Peyer's patch (tissue), 4 donors: Measurements from ENCODE around the gene RAD18. TPM values are rescaled to one million over a fixed set of nuclear protein-coding genes. Genes with fewer than 3 reads are reported as not detected.

Source experiments
- DNase-seq, 3 donors: peaks; one replicate each; pipeline ENCODE4 v3.0.0-alpha.2; 2017 to 2019
- H3K27ac ChIP-seq, 4 donors: fragments of 200-600 bp; sonication (generic); one replicate each; pipeline ENCODE4 v1.5.1; 2016 to 2019
- H3K27me3 ChIP-seq, 2 donors: fragments of 200-600 bp; sonication (generic); one replicate each; pipeline ENCODE4 v1.5.1; 2019
- H3K36me3 ChIP-seq, 3 donors: fragments of 200-600 bp; sonication (generic); one replicate each; pipeline ENCODE4 v1.5.1; 2016 to 2019
- H3K4me1 ChIP-seq, 4 donors: fragments of 200-600 bp; sonication (generic); one replicate each; pipeline ENCODE4 v1.5.1; 2016 to 2019
- H3K4me3 ChIP-seq, 4 donors: fragments of 200-600 bp; sonication (generic); 1 replicate in 3 of 4; 2 replicates in 1 of 4; pipeline ENCODE4 v1.5.1; 2016 to 2019; ENCODE audit warnings: mild to moderate bottlenecking in 1 of 4
- H3K9me3 ChIP-seq, 4 donors: fragments of 200-600 bp; sonication (generic); one replicate each; pipeline ENCODE4 v1.5.1; 2016 to 2019; ENCODE audit warnings: mild to moderate bottlenecking in 1 of 4
- CTCF ChIP-seq, 6 experiments: fragments of 450-650 bp in 4 of 6; fragments of 200-600 bp in 2 of 6; sonication (generic) in 1 of 6; IDR thresholded peaks; one replicate each; pipeline ENCODE4 v1.5.1; 2017 to 2019; ENCODE audit warnings: antibody characterized with exemption in 6 of 6, mild to moderate bottlenecking in 3 of 6, moderate library complexity in 1 of 6
- POLR2A ChIP-seq, 2 donors: fragments of 450-650 bp; IDR thresholded peaks; one replicate each; pipeline ENCODE4 v1.5.1; 2017; ENCODE audit warnings: antibody characterized with exemption in 2 of 2, mild to moderate bottlenecking in 2 of 2, moderate library complexity in 2 of 2
- total RNA-seq, 4 donors: library from RNA; depleted of rRNA; stranded (reverse); fragments of >200 nt; gene quantifications; one replicate each; pipeline ENCODE4 v1.1.0, GENCODE V29; 2016

RAD18 gene
- total RNA-seq, 4 donors from 2014 or later, result 6.5 to 26.4 (median 10.3) TPM

GRCh38 chr3:8953313-8953712 is 10.0 kb downstream of the RAD18 start:
- TF ChIP-seq CTCF (IDR thresholded peaks at IDR 0.05) (no peak), POLR2A (IDR thresholded peaks at IDR 0.05) (no peak)
- Histone ChIP-seq H3K27me3 (no peaks in the 10 kb centered on the region), H3K36me3 (peaks cover 0 to 7% (median 0%) of the 10 kb centered on the region in 3 donors), H3K4me1 (no peaks in the 10 kb centered on the region), H3K27ac (no peak overlapping the region), H3K4me3 (no peak overlapping the region), H3K9me3 (no peaks in the 10 kb centered on the region)
- no peak for DNase-seq

DNA sequence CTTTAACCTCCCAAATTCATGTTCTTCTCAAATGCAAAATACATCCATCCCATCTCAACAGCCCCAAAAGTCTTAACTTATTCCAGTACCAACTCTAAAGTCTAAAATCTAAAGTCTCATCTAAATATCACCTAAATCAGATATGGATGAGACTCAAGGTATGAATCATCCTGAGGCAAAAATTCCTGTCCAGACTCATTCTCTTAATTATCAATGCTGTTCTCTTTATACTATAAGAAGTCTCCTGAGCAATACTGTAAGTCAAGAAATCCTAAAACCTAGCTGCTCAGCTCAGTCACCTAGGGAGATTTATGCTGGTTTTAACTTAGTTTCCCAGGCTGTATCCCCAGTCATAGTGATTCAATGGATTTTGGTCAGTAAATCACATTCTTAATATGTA is 11.1 kb downstream of the RAD18 start:
- Histone ChIP-seq H3K36me3 (peaks cover 0 to 5% (median 0%) of the 10 kb centered on the region in 3 donors), H3K4me3 (no peak overlapping the region), H3K27ac (no peak overlapping the region), H3K27me3 (no peaks in the 10 kb centered on the region), H3K4me1 (no peaks in the 10 kb centered on the region), H3K9me3 (no peaks in the 10 kb centered on the region)
- TF ChIP-seq CTCF (IDR thresholded peaks at IDR 0.05) (no peak), POLR2A (IDR thresholded peaks at IDR 0.05) (no peak)
- no peak for DNase-seq

DNA sequence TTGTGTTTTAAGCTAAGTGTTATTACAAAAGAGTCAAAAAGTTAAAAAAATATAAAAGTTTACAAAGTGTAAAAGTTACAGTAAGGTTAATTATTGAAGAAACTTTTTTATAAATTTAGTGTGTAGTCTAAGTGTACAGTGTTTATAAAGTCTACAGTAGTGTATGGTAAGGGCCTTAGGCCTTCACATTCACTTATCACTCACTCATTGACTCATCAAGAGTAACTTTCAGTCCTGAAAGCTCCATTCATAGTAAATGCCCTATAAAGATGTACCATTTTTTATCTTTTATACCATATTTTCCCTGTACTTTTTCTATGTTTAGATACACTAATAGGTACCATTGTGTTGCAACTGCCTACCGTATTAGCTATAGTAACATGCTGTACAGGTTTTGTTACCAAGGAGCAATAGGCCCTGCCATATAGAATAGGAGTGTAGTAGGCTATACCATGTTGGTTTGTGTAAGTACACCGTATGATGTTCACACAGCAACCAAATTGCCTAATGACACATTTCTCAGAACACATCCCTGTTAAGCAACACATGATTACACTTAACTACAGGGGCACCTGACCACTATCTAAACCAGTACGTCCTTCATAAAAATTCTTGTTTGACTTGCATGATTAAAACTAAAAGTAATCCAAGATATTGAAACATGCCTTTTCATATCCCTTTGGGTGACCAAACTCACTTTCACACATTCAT is 17.2 kb downstream of the RAD18 start:
- TF ChIP-seq CTCF (IDR thresholded peaks at IDR 0.05), result no peak
- no peak for TF ChIP-seq POLR2A (IDR thresholded peaks at IDR 0.05)
- H3K4me1 ChIP-seq, result no peaks in the 10 kb centered on the region
- H3K27ac ChIP-seq, result no peak overlapping the region
- no peak for DNase-seq
- H3K36me3 ChIP-seq, result peaks cover 0 to 8% (median 0%) of the 10 kb centered on the region in 3 donors
- no peaks in the 10 kb centered on the region for H3K27me3 ChIP-seq
- H3K4me3 ChIP-seq, result no peak overlapping the region
- peaks cover 0 to 7% (median 0%) of the 10 kb centered on the region in 4 donors for H3K9me3 ChIP-seq

DNA sequence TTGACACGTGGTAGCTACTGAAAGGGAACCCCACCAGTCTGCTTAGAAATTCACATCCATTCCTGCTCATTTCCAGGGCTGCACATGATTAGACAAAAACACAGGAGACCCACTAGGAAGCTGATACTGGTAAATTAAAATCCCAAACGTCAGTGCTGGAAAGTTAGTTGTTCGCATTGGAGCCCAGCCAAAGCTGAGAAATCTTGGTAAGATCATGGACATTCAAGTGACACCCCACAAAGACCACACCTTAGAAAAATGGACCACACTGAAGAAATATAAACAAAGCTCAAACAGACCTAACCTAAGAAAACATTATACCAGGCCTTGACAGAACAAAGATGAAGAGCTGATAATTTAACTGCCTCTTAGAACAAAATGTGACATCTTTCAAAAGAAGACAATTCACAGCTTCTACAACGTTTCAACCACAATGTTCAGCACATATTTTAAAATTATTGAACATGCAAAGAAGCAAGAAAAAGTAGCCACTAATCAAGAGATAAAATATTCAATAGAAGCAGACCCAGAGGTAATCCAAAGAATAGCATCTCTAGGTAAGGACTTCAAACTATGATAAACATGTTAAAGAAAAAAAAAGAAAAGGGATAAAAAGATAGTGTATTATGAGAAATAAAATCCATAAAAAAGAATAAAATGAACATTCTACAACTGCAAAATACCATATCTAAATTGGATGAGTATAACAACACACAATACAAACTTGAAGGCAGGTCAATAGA is 20.4 kb downstream of the RAD18 start:
- TF ChIP-seq CTCF (IDR thresholded peaks at IDR 0.05) (no peak), POLR2A (IDR thresholded peaks at IDR 0.05) (no peak)
- H3K36me3 ChIP-seq, result peaks cover 0 to 17% (median 0%) of the 10 kb centered on the region in 3 donors

DNA sequence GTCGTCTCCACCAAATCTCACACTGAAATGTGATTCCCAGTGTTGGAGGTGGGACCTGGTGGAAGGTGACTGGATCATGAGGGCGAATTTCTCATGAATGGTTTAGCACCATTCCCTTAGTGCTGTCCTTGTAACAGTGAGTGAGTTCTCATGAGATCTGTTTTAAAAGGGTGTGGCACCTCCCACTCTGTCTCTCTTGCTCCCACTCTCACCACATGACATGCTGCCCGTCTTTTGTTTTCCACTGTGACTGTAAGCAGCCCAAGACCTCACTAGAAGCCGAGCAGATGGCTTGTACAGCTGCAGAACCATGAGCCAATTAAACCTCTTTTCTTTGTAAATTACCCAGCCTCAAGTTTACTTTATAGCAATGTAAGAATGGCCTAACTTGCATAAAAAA is 21.2 kb downstream of the RAD18 start:
- Histone ChIP-seq H3K4me1 (no peaks in the 10 kb centered on the region), H3K9me3 (peaks cover 0 to 7% (median 0%) of the 10 kb centered on the region in 4 donors), H3K4me3 (no peak overlapping the region), H3K36me3 (peaks cover 0 to 17% (median 0%) of the 10 kb centered on the region in 3 donors), H3K27ac (no peak overlapping the region), H3K27me3 (no peaks in the 10 kb centered on the region)
- TF ChIP-seq CTCF (IDR thresholded peaks at IDR 0.05) (no peak), POLR2A (IDR thresholded peaks at IDR 0.05) (no peak)
- DNase-seq, result no peak

More for the DNA sequence above, 20.4 kb downstream of the RAD18 start:
- H3K27ac ChIP-seq, result no peak overlapping the region
- H3K9me3 ChIP-seq, result peaks cover 0 to 7% (median 0%) of the 10 kb centered on the region in 4 donors
- no peaks in the 10 kb centered on the region for H3K4me1 ChIP-seq
- no peaks in the 10 kb centered on the region for H3K27me3 ChIP-seq
- H3K4me3 ChIP-seq, result no peak overlapping the region
- DNase-seq, result no peak
